ENCODE results near the gene RNF10. TPM values are rescaled to one million over a fixed set of nuclear protein-coding genes. Genes with fewer than 3 reads are reported as not detected.

The RNF10 gene
- total RNA-seq, 1 experiment from 2014 or later: 177 TPM

GRCh38 chr12:120588948-120589930 lies 55.1 kb downstream of the RNF10 start:
- ChIA-PET CTCF (interaction anchor here (0.6 kb wide), 1 partner anchor 521 kb away, joined by 3 read pairs; no protein-coding TSS in a partner anchor), POLR2A (interaction anchor here (0.6 kb wide), 1 partner anchor 229 kb away, joined by 3 read pairs; no protein-coding TSS in a partner anchor)
- Histone ChIP-seq H3K36me3 (ENCODE audit: control insufficient read depth, insufficient read depth, low read length) (no peaks in the 10 kb centered on the region), H3K4me3 (ENCODE audit: low read depth in 2 of 2, low read length in 2 of 2) (no peak overlapping the region), H3K27ac (ENCODE audit: low read length) (no peak overlapping the region), H3K27me3 (ENCODE audit: control insufficient read depth, insufficient read depth, low read length) (no peaks in the 10 kb centered on the region), H3K4me1 (ENCODE audit: control insufficient read depth, insufficient read depth, low read length) (no peaks in the 10 kb centered on the region), H3K9me3 (ENCODE audit: control insufficient read depth, insufficient read depth, low read depth, low read length) (no peaks in the 10 kb centered on the region)
- intact Hi-C loops (cut with micrococcal nuclease; ENCODE audit: unreplicated experiment): no loop called here
- BruUV-seq (replicated peaks): no TSS peak
- in situ Hi-C loops (cut with HindIII; ENCODE audit: low pct_unique_long_range_greater_than_20kb, low sequenced_read_pairs): no loop called here
- TF ChIP-seq TCF7L2 (IDR thresholded peaks at IDR 0.05; ENCODE audit: low read depth, low read length) (no peak), POLR2AphosphoS5 (IDR thresholded peaks at IDR 0.05; ENCODE audit: low read depth, low read length) (no peak), SIN3A (IDR thresholded peaks at IDR 0.05; ENCODE audit: borderline replicate concordance, insufficient read depth, low read depth, low read length) (no peak)
- TF ChIP-seq, protein P1, sequence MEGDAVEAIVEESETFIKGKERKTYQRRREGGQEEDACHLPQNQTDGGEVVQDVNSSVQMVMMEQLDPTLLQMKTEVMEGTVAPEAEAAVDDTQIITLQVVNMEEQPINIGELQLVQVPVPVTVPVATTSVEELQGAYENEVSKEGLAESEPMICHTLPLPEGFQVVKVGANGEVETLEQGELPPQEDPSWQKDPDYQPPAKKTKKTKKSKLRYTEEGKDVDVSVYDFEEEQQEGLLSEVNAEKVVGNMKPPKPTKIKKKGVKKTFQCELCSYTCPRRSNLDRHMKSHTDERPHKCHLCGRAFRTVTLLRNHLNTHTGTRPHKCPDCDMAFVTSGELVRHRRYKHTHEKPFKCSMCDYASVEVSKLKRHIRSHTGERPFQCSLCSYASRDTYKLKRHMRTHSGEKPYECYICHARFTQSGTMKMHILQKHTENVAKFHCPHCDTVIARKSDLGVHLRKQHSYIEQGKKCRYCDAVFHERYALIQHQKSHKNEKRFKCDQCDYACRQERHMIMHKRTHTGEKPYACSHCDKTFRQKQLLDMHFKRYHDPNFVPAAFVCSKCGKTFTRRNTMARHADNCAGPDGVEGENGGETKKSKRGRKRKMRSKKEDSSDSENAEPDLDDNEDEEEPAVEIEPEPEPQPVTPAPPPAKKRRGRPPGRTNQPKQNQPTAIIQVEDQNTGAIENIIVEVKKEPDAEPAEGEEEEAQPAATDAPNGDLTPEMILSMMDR (IDR thresholded peaks at IDR 0.05): no peak
- TF ChIP-seq, protein P2, sequence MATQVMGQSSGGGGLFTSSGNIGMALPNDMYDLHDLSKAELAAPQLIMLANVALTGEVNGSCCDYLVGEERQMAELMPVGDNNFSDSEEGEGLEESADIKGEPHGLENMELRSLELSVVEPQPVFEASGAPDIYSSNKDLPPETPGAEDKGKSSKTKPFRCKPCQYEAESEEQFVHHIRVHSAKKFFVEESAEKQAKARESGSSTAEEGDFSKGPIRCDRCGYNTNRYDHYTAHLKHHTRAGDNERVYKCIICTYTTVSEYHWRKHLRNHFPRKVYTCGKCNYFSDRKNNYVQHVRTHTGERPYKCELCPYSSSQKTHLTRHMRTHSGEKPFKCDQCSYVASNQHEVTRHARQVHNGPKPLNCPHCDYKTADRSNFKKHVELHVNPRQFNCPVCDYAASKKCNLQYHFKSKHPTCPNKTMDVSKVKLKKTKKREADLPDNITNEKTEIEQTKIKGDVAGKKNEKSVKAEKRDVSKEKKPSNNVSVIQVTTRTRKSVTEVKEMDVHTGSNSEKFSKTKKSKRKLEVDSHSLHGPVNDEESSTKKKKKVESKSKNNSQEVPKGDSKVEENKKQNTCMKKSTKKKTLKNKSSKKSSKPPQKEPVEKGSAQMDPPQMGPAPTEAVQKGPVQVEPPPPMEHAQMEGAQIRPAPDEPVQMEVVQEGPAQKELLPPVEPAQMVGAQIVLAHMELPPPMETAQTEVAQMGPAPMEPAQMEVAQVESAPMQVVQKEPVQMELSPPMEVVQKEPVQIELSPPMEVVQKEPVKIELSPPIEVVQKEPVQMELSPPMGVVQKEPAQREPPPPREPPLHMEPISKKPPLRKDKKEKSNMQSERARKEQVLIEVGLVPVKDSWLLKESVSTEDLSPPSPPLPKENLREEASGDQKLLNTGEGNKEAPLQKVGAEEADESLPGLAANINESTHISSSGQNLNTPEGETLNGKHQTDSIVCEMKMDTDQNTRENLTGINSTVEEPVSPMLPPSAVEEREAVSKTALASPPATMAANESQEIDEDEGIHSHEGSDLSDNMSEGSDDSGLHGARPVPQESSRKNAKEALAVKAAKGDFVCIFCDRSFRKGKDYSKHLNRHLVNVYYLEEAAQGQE (IDR thresholded peaks at IDR 0.05; ENCODE audit: insufficient read depth in 1 of 2, low read depth in 2 of 2, low read length in 1 of 2): no peak
- DNase-seq (ENCODE audit: low read depth, low spot score): no peak
- ATAC-seq: no peak

- TF ChIP-seq SIN3A (IDR thresholded peaks at IDR 0.05; ENCODE audit: borderline replicate concordance, insufficient read depth, low read depth, low read length) (no peak), POLR2AphosphoS5 (IDR thresholded peaks at IDR 0.05; ENCODE audit: low read depth, low read length) (no peak)
- TF ChIP-seq, protein P1 (IDR thresholded peaks at IDR 0.05): no peak
- BruUV-seq (replicated peaks): no TSS peak
- intact Hi-C loops (cut with micrococcal nuclease; ENCODE audit: unreplicated experiment): no loop called here
- Histone ChIP-seq H3K27me3 (ENCODE audit: control insufficient read depth, insufficient read depth, low read length) (no peaks in the 10 kb centered on the region), H3K4me3 (ENCODE audit: low read depth in 2 of 2, low read length in 2 of 2) (no peak overlapping the region), H3K36me3 (ENCODE audit: control insufficient read depth, insufficient read depth, low read length) (no peaks in the 10 kb centered on the region), H3K27ac (ENCODE audit: low read length) (no peak overlapping the region), H3K9me3 (ENCODE audit: control insufficient read depth, insufficient read depth, low read depth, low read length) (no peaks in the 10 kb centered on the region), H3K4me1 (ENCODE audit: control insufficient read depth, insufficient read depth, low read length) (no peaks in the 10 kb centered on the region)
- CTCF ChIA-PET: interaction anchor here (0.6 kb wide), 1 partner anchor 115 kb away, joined by 3 read pairs; no protein-coding TSS in a partner anchor
- ATAC-seq (0 out of 2 replicates have a peak, but pooled peaks have one; percentile 24), DNase-seq (ENCODE audit: low read depth, low spot score) (no peak)
- in situ Hi-C loops (cut with HindIII; ENCODE audit: low pct_unique_long_range_greater_than_20kb, low sequenced_read_pairs): no loop called here
- POLR2A ChIA-PET: no interaction called here
Observed at GRCh38 chr12:120590741-120591407, 56.7 kb downstream of the RNF10 start.

Data from Panc1 (cell line).